Activated CD4-positive, CD25-positive, alpha-beta regulatory T cell treated with anti-CD3 and anti-CD28 coated beads, Interleukin-2, amount 50 U/mL, for 72 hours (primary cell): Measurements from ENCODE around the gene CORO1C.
"Not testable (repeated sequence)": the region's sequence is repeated elsewhere in the genome, so short reads cannot be mapped to it uniquely, and the experiment has no call there.

Experiments used
- DNase-seq: peaks from one replicate; pipeline ENCODE4 v3.0.0; 2021

The CORO1C gene

GRCh38 chr12:108671110-108671509 is 60.2 kb downstream of the CORO1C start:
- no peak for DNase-seq

GRCh38 chr12:108670066-108670631 is 61.2 kb downstream of the CORO1C start:
- no peak for DNase-seq

GRCh38 chr12:108668542-108668941 is 62.8 kb downstream of the CORO1C start:
- no peak for DNase-seq

GRCh38 chr12:108668063-108668462 is 63.3 kb downstream of the CORO1C start:
- DNase-seq, result no peak

- DNase-seq, result no peak
Observed at GRCh38 chr12:108667349-108667748, 64.0 kb downstream of the CORO1C start.

- DNase-seq, result no peak
Observed at GRCh38 chr12:108666401-108666881, 64.9 kb downstream of the CORO1C start.

GRCh38 chr12:108665608-108666202 is 65.6 kb downstream of the CORO1C start:
- no peak for DNase-seq

GRCh38 chr12:108664338-108665258 is 66.7 kb downstream of the CORO1C start:
- peak; percentile 73 for DNase-seq

- no peak for DNase-seq
Observed at GRCh38 chr12:108663324-108664015, 67.8 kb downstream of the CORO1C start.

- not testable (repeated sequence) for DNase-seq
Observed at GRCh38 chr12:108658115-108658514, 73.2 kb downstream of the CORO1C start.

- no peak for DNase-seq
Observed at GRCh38 chr12:108657130-108657745, 74.1 kb downstream of the CORO1C start.

GRCh38 chr12:108656247-108656646 is 75.1 kb downstream of the CORO1C start:
- DNase-seq, result not testable (repeated sequence)

GRCh38 chr12:108655812-108656175 is 75.5 kb downstream of the CORO1C start:
- not testable (repeated sequence) for DNase-seq

GRCh38 chr12:108654622-108655021 is 76.7 kb downstream of the CORO1C start:
- not testable (repeated sequence) for DNase-seq

GRCh38 chr12:108653922-108654321 is 77.4 kb downstream of the CORO1C start:
- DNase-seq, result no peak

- no peak for DNase-seq
Observed at GRCh38 chr12:108653082-108653516, 78.2 kb downstream of the CORO1C start.

- no peak for DNase-seq
Observed at GRCh38 chr12:108650083-108650482, 81.2 kb downstream of the CORO1C start.

- DNase-seq, result no peak
Observed at GRCh38 chr12:108649669-108650068, 81.6 kb downstream of the CORO1C start.

- DNase-seq, result no peak
Observed at GRCh38 chr12:108649126-108649525, 82.2 kb downstream of the CORO1C start.

GRCh38 chr12:108648371-108648770 is 82.9 kb downstream of the CORO1C start:
- DNase-seq, result no peak

- no peak for DNase-seq
Observed at GRCh38 chr12:108647585-108648287, 83.6 kb downstream of the CORO1C start.
